GM12878 (cell line): ENCODE measurements around the gene H2BK1. TPM values are rescaled to one million over a fixed set of nuclear protein-coding genes. Genes with fewer than 3 reads are reported as not detected.

Experiments used
- ATAC-seq: fragments of 200-7000 bp; cut with Tn5 transposase; 3 replicates; pipeline ENCODE4 v1.9.1; 2020; ENCODE audit warnings: mild to moderate bottlenecking, moderate library complexity
- BruUV-seq: library from RNA; stranded (reverse); fragments of 400-500 nt; replicated peaks from 2 replicates; lab custom pipeline; 2021; lab: Mats Ljungman, UMichigan
- CTCF ChIA-PET: fragments of 300-600 bp; sonication (Branson Sonifier 250); formaldehyde crosslinking; extraction: SDS; loops from one replicate; lab custom pipeline; 2021; ENCODE audit warnings: inconsistent platforms; lab: Yijun Ruan, JAX
- POLR2A ChIA-PET: fragments of 350-600 bp; formaldehyde crosslinking; extraction: SDS; loops from one replicate; lab custom pipeline; 2021; ENCODE audit warnings: inconsistent platforms; lab: Charles Lee
- RAD21 ChIA-PET: fragments of 300-600 bp; sonication (Branson Sonifier 250); formaldehyde crosslinking; loops from one replicate; lab custom pipeline; 2023; ENCODE audit warnings: antibody characterized with exemption; ENCODE audit not compliant: unreplicated experiment; lab: Charles Lee
- SMC1A ChIA-PET: fragments of 300-600 bp; sonication (Branson Sonifier 250); formaldehyde crosslinking; loops from one replicate; lab custom pipeline; 2023; ENCODE audit not compliant: unreplicated experiment, uncharacterized antibody; lab: Charles Lee
- DNase-seq: peaks from one replicate; pipeline ENCODE4 v3.0.0-alpha.2; 2011; ENCODE audit warnings: low read depth, low spot score
- FAIRE-seq: peaks from 3 replicates; lab custom pipeline; 2011; peaks lifted over from hg19 to GRCh38; lab: Jason Lieb, UNC
- H2AFZ ChIP-seq: 2 replicates; pipeline ENCODE4 v1.6.0; 2011; ENCODE audit warnings: low read depth, low read length, control low read depth; ENCODE audit not compliant: control insufficient read depth
- H3K27ac ChIP-seq: 2 replicates; pipeline ENCODE4 v1.5.1; 2011; ENCODE audit warnings: control low read depth; ENCODE audit not compliant: control insufficient read depth, insufficient read depth
- H3K27me3 ChIP-seq, 2 experiments: replicated peaks in 1 of 2; 2 replicates each; pipeline versions ENCODE4 v1.6.0 to v1.6.1; 2011; ENCODE audit warnings: low read length in 1 of 2; ENCODE audit not compliant: control insufficient read depth in 2 of 2, insufficient read depth in 2 of 2
- H3K36me3 ChIP-seq, 2 experiments: 2 replicates each; pipeline ENCODE4 v1.5.1; 2011; ENCODE audit warnings: low read length in 1 of 2; ENCODE audit not compliant: control insufficient read depth in 2 of 2, insufficient read depth in 2 of 2
- H3K4me1 ChIP-seq: 2 replicates; pipeline ENCODE4 v1.6.1; 2011; ENCODE audit warnings: mild to moderate bottlenecking, low read length, moderate library complexity, mixed read lengths; ENCODE audit not compliant: control insufficient read depth, insufficient read depth
- H3K4me2 ChIP-seq: 2 replicates; pipeline ENCODE4 v1.6.0; 2011; ENCODE audit warnings: control low read depth; ENCODE audit not compliant: control insufficient read depth, insufficient read depth
- H3K4me3 ChIP-seq: fragments of 200-600 bp; sonication (generic); 2 replicates; pipeline ENCODE4 v1.5.1; 2016
- H3K79me2 ChIP-seq: 2 replicates; pipeline ENCODE4 v1.6.0; 2011; ENCODE audit warnings: low read length; ENCODE audit not compliant: control insufficient read depth, insufficient read depth
- H3K9ac ChIP-seq: 2 replicates; pipeline ENCODE4 v1.8.0; 2011; ENCODE audit warnings: low read length, control low read depth, mixed read lengths; ENCODE audit not compliant: control insufficient read depth, insufficient read depth
- H3K9me3 ChIP-seq: replicated peaks from 3 replicates; pipeline ENCODE4 v1.5.1; 2011; ENCODE audit warnings: mild to moderate bottlenecking, low read length; ENCODE audit not compliant: control insufficient read depth, insufficient read depth
- H4K20me1 ChIP-seq: 2 replicates; pipeline ENCODE4 v1.6.0; 2011; ENCODE audit not compliant: control insufficient read depth, insufficient read depth
- CBFB ChIP-seq: IDR thresholded peaks from 2 replicates; pipeline ENCODE4 v1.6.1; 2016; ENCODE audit warnings: antibody characterized with exemption, low read depth
- CBX5 ChIP-seq: sonication (generic); IDR thresholded peaks from 2 replicates; pipeline ENCODE4 v1.6.1; 2016; ENCODE audit warnings: low read depth, moderate library complexity, mild to moderate bottlenecking, inconsistent platforms
- GABPA ChIP-seq: IDR thresholded peaks from 2 replicates; pipeline ENCODE4 v1.6.1; 2014; ENCODE audit warnings: antibody characterized with exemption, low read depth, mild to moderate bottlenecking, inconsistent platforms
- POLR2AphosphoS2 ChIP-seq: IDR thresholded peaks from 2 replicates; pipeline ENCODE4 v1.6.1; 2011; ENCODE audit warnings: low read depth, mild to moderate bottlenecking, low read length, improper control_type of control experiment, moderate library complexity
- RAD51 ChIP-seq: fragments of 450-650 bp; IDR thresholded peaks from 2 replicates; pipeline ENCODE4 v1.6.1; 2016; ENCODE audit warnings: moderate library complexity, mild to moderate bottlenecking, inconsistent platforms
- RUNX3 ChIP-seq: IDR thresholded peaks from 2 replicates; pipeline ENCODE4 v1.6.1; 2012; ENCODE audit warnings: low read length, inconsistent platforms
- SMC3 ChIP-seq: IDR thresholded peaks from 2 replicates; pipeline ENCODE4 v1.6.1; 2011; ENCODE audit warnings: low read length, improper control_type of control experiment, borderline replicate concordance
- YY1 ChIP-seq: IDR thresholded peaks from 2 replicates; pipeline ENCODE4 v1.6.1; 2011; ENCODE audit warnings: low read depth, mild to moderate bottlenecking, low read length
- WGBS: methylation state at CpG from one replicate; pipeline ENCODE4 v1.1.6; 2016; ENCODE audit warnings: low lambda C conversion rate; ENCODE audit not compliant: insufficient replicate concordance, insufficient coverage; ENCODE audit errors: missing lambda C conversion rate; 5-methylcytosine and 5-hydroxymethylcytosine counted together
- in situ Hi-C: fragments of 300-500 bp; cut with MboI; formaldehyde crosslinking; loops from 9 replicates; pipeline ENCODE4 v1.14.3; 2018; ENCODE audit warnings: mixed read lengths
- intact Hi-C: fragments of 100-400 bp; cut with micrococcal nuclease; formaldehyde crosslinking; loops from one replicate; pipeline ENCODE4 v1.14.2; 2022; ENCODE audit not compliant: unreplicated experiment
- polyA plus RNA-seq, 11 experiments: library from polyadenylated mRNA; depleted of rRNA in 4 of 11; unstranded in 6 of 11; stranded (reverse) in 5 of 11; fragments of >200 nt; fragmentation: Nextera tagmentation in 4 of 11; fragmentation: Illumina TruSeq in 1 of 11; extraction: Ambion mirVana in 4 of 11; extraction: Trizol in 1 of 11; gene quantifications; 1 replicate in 1 of 11; 2 replicates in 10 of 11; pipeline versions ENCODE4 v1.2.1 to v1.2.3, GENCODE V29; 2011 to 2016; ENCODE audit warnings: inconsistent platforms in 2 of 11, missing spikeins in 2 of 11, low read depth in 1 of 11
- total RNA-seq, 4 experiments: library from RNA; depleted of rRNA in 3 of 4; stranded (reverse); fragments of >200 nt in 3 of 4; fragmentation: Illumina TruSeq in 1 of 4; extraction: Trizol in 1 of 4; gene quantifications; 2 replicates each; pipeline versions ENCODE4 v1.2.1 to v1.2.3, GENCODE V29; 2013 to 2021
- TF ChIP-seq, protein P1 (sequence below): fragments of 450-650 bp; conservative IDR thresholded peaks from 2 replicates; pipeline ENCODE4 v1.6.1; 2017; ENCODE audit warnings: mild to moderate bottlenecking, moderate library complexity
- TF ChIP-seq, protein P2 (sequence below): fragments of 450-650 bp; IDR thresholded peaks from 2 replicates; pipeline ENCODE4 v1.6.1; 2017; ENCODE audit warnings: mild to moderate bottlenecking, moderate library complexity
- TF ChIP-seq, protein P3 (sequence below): IDR thresholded peaks from 2 replicates; pipeline ENCODE4 v1.6.1; 2011; ENCODE audit warnings: low read depth, low read length, improper control_type of control experiment, borderline replicate concordance
- TF ChIP-seq, protein P4 (sequence below): IDR thresholded peaks from 2 replicates; pipeline ENCODE4 v1.6.1; 2012; ENCODE audit warnings: low read depth, low read length, improper control_type of control experiment
- TF ChIP-seq, protein P5 (sequence below): fragments of 150-350 bp; IDR thresholded peaks from 2 replicates; pipeline ENCODE4 v1.6.1; 2016; ENCODE audit warnings: low read depth, low read length

The H2BK1 gene
- total and polyA plus RNA-seq, 10 of the 15 experiments (the other 5 are each of a cell fraction or from before 2014, with no cell fraction given), result 0.54 TPM; not detected in 9

DNA sequence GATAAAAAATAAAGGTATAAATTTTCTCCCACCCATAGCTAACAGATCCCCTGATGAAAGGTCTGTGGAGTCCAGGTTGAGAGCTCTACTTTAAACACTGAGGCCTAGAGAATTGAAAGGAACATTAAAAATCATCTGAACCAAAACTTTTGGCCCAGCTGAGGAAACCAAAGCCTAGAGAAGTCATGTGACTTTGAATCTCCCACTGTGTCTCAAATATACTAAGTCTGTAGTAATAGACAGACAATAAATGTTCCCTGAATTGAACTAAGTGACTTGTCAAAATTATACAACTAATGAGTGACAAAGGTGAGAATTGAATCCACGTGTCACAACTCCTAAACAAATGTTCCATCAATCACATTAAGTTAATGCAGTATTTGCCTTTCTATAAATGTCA lies 48.5 kb downstream of the H2BK1 start:
- H2AFZ ChIP-seq, result no peak overlapping the region
- no peak overlapping the region for H3K9ac ChIP-seq
- no peaks in the 10 kb centered on the region for H3K9me3 ChIP-seq
- SMC1A ChIA-PET, result interaction anchor here (0.9 kb wide), 1 partner anchor 11 kb away, joined by 3 read pairs; no protein-coding TSS in a partner anchor
- H3K27ac ChIP-seq, result no peak overlapping the region
- H3K4me3 ChIP-seq, result no peak overlapping the region
- FAIRE-seq, result no peak
- no peak for DNase-seq
- POLR2A ChIA-PET, result no interaction called here
- intact Hi-C loops, result no loop called here
- no peaks in the 10 kb centered on the region for H3K36me3 ChIP-seq
- 0% methylated on average over 1 of the region's 1 CpG for WGBS
- in situ Hi-C loops, result no loop called here
- no peaks in the 10 kb centered on the region for H3K4me1 ChIP-seq
- RAD21 ChIA-PET, result no interaction called here
- H3K79me2 ChIP-seq, result no peaks in the 10 kb centered on the region
- CTCF ChIA-PET, result interaction anchor here (0.8 kb wide), 1 partner anchor 10 kb away, joined by 3 read pairs; no protein-coding TSS in a partner anchor
- no peak for ATAC-seq
- no peak overlapping the region for H3K4me2 ChIP-seq
- peaks cover 7 to 10% of the 10 kb centered on the region in 2 experiments; a peak in 3 of 4 replicates for H3K27me3 ChIP-seq
- H4K20me1 ChIP-seq, result no peaks in the 10 kb centered on the region
- no TSS peak for BruUV-seq
- TF ChIP-seq, protein P1, sequence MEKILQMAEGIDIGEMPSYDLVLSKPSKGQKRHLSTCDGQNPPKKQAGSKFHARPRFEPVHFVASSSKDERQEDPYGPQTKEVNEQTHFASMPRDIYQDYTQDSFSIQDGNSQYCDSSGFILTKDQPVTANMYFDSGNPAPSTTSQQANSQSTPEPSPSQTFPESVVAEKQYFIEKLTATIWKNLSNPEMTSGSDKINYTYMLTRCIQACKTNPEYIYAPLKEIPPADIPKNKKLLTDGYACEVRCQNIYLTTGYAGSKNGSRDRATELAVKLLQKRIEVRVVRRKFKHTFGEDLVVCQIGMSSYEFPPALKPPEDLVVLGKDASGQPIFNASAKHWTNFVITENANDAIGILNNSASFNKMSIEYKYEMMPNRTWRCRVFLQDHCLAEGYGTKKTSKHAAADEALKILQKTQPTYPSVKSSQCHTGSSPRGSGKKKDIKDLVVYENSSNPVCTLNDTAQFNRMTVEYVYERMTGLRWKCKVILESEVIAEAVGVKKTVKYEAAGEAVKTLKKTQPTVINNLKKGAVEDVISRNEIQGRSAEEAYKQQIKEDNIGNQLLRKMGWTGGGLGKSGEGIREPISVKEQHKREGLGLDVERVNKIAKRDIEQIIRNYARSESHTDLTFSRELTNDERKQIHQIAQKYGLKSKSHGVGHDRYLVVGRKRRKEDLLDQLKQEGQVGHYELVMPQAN, result no peak
- TF ChIP-seq POLR2AphosphoS2 (no peak), CBX5 (no peak), SMC3 (no peak), RAD51 (no peak), GABPA (no peak), RUNX3 (no peak), CBFB (no peak), YY1 (no peak)
- TF ChIP-seq, protein P2, sequence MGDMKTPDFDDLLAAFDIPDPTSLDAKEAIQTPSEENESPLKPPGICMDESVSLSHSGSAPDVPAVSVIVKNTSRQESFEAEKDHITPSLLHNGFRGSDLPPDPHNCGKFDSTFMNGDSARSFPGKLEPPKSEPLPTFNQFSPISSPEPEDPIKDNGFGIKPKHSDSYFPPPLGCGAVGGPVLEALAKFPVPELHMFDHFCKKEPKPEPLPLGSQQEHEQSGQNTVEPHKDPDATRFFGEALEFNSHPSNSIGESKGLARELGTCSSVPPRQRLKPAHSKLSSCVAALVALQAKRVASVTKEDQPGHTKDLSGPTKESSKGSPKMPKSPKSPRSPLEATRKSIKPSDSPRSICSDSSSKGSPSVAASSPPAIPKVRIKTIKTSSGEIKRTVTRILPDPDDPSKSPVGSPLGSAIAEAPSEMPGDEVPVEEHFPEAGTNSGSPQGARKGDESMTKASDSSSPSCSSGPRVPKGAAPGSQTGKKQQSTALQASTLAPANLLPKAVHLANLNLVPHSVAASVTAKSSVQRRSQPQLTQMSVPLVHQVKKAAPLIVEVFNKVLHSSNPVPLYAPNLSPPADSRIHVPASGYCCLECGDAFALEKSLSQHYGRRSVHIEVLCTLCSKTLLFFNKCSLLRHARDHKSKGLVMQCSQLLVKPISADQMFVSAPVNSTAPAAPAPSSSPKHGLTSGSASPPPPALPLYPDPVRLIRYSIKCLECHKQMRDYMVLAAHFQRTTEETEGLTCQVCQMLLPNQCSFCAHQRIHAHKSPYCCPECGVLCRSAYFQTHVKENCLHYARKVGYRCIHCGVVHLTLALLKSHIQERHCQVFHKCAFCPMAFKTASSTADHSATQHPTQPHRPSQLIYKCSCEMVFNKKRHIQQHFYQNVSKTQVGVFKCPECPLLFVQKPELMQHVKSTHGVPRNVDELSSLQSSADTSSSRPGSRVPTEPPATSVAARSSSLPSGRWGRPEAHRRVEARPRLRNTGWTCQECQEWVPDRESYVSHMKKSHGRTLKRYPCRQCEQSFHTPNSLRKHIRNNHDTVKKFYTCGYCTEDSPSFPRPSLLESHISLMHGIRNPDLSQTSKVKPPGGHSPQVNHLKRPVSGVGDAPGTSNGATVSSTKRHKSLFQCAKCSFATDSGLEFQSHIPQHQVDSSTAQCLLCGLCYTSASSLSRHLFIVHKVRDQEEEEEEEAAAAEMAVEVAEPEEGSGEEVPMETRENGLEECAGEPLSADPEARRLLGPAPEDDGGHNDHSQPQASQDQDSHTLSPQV, result no peak
- TF ChIP-seq, protein P3, sequence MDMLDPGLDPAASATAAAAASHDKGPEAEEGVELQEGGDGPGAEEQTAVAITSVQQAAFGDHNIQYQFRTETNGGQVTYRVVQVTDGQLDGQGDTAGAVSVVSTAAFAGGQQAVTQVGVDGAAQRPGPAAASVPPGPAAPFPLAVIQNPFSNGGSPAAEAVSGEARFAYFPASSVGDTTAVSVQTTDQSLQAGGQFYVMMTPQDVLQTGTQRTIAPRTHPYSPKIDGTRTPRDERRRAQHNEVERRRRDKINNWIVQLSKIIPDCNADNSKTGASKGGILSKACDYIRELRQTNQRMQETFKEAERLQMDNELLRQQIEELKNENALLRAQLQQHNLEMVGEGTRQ, result no peak
- TF ChIP-seq, protein P4, sequence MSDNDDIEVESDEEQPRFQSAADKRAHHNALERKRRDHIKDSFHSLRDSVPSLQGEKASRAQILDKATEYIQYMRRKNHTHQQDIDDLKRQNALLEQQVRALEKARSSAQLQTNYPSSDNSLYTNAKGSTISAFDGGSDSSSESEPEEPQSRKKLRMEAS, result no peak
- TF ChIP-seq, protein P5, sequence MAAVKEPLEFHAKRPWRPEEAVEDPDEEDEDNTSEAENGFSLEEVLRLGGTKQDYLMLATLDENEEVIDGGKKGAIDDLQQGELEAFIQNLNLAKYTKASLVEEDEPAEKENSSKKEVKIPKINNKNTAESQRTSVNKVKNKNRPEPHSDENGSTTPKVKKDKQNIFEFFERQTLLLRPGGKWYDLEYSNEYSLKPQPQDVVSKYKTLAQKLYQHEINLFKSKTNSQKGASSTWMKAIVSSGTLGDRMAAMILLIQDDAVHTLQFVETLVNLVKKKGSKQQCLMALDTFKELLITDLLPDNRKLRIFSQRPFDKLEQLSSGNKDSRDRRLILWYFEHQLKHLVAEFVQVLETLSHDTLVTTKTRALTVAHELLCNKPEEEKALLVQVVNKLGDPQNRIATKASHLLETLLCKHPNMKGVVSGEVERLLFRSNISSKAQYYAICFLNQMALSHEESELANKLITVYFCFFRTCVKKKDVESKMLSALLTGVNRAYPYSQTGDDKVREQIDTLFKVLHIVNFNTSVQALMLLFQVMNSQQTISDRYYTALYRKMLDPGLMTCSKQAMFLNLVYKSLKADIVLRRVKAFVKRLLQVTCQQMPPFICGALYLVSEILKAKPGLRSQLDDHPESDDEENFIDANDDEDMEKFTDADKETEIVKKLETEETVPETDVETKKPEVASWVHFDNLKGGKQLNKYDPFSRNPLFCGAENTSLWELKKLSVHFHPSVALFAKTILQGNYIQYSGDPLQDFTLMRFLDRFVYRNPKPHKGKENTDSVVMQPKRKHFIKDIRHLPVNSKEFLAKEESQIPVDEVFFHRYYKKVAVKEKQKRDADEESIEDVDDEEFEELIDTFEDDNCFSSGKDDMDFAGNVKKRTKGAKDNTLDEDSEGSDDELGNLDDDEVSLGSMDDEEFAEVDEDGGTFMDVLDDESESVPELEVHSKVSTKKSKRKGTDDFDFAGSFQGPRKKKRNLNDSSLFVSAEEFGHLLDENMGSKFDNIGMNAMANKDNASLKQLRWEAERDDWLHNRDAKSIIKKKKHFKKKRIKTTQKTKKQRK, result no peak
